HG02970 (cell line): ENCODE measurements around the gene CC2D1A.

Source experiments
- ATAC-seq: cut with Tn5 transposase; IDR thresholded peaks from one replicate; pipeline ENCODE4 v1.9.1; 2021; ENCODE audit warnings: mild to moderate bottlenecking, moderate library complexity, moderate number of reproducible peaks; ENCODE audit not compliant: unreplicated experiment, low FRiP score

Gene CC2D1A

DNA sequence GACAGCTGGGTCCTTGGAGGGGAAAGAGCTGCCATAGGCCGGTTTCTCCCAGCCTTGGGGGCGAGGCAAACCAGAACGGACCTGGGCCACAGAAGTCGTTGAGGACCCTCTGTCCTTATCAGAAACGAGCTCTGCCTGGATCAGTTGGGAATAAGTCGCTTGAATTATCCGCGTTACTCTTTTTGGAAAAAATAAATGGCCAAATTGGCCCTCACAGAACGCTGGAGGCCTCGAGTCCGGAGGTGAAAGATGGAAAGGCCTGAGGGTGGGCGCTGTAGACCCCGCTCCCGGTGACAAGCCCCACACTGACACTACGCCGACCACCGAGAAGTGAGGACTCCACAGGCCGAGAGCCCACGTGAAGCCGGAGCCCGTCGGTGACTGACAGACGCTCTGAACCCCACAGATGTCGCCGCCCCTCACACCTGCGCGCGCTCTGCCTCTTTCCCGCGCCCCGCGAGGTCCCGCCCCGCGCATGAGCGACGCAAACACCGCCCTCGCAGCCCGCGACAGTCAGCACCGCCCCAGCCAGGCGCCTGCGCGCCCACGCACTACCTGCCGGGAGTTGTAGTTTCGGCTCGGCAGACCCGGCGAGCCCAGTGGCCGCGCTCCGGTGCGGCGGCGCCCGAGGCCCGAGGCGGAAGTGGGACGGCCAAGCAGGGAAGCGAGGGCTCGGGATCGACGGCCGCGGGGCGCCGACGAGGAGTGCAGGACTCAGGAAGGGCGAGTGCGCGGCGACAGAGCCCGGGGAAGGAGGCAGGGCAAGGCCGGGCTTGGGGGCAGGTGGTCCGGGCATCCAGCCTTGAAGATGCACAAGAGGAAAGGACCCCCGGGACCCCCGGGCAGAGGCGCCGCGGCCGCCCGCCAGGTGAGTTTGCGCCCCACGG lies at the start of gene CC2D1A, which contains the start of gene BRME1:
TSS of gene CC2D1A (plus strand) at position 568 of the 887 bp plus-strand sequence. CDS start at position 809, 241 bp downstream.
TSS of gene BRME1 (minus strand) at position 484 of the 887 bp plus-strand sequence. CDS start 1,225 bp downstream, outside the sequence.
- ATAC-seq, result peak; percentile 82

DNA sequence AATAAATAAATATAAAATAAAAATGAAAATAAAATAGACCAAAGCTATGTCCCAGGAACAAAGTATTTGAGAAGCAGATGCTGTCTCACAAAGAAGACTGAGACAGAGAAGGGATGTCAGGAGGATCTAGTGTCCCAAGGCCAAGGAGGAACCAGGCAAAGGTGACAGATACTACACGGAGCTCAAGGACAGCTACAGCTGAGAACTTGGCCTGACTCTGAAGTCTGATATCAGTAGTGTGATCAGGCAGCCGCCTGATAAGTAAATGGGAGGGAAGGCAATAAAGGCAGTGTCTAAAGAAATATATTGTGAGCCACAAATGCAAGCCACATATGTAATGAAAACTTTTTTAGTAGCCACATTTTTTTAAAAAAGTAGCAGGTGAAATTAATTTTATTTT lies 49.5 kb upstream of the CC2D1A start:
- no peak for ATAC-seq

DNA sequence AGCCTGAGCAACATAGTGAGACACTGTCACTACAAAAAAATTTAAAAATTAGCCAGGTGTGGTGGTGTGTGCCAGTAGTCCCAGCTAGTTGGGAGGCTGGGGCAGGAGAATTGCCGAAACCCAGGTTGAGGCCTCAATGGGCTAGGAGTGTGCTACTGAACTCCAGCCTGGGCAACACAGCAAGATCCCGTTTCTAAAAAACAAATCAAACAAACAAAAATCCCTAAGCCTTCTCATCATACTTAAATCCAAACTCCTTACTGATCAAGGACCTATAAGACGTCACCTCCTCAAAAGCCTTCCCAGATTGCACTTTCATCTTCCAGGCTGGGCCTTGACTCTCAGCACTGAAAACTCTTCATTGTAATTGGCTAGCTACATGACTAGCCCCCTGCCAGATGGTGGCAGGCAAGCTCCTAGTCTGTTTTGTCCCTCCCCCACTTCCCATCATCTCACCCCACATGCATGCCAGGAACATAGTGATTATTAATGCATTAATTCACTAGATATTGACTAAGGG lies 46.6 kb upstream of the CC2D1A start:
- ATAC-seq, result no peak

DNA sequence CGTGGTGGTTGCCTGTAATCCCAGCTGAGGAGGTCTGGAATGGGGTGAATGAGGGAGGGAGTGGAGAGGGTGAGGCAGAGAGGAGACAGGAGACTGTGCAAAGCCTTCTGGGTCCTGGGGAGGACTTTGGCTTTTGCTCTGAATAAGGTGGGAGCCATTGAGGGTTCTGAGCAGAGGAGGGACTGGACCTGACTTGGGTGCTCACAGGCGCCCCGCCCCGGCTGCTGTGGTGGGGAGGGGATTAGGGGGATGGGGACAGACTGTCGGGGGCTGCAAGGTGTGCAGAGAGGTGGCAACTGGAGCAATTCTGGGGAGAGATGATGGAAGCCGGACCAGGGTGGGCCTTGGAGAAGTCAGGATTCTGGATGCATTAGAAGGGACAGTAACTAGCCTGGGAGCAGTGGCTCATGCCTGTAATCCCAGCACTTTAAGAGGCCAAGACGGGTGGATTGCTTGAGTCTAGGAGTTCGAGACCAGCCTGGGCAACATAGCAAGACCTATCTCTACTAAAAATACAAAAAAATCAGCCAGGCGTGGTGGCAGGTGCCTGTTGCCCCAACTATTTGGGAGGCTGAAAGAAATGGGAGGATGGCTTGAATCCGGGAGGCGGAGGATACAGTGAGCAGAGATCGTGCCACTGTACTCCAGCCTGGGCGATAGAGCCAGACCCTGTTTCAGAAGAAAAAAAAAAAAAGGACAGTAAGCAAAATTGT lies 45.2 kb upstream of the CC2D1A start:
- ATAC-seq, result no peak

DNA sequence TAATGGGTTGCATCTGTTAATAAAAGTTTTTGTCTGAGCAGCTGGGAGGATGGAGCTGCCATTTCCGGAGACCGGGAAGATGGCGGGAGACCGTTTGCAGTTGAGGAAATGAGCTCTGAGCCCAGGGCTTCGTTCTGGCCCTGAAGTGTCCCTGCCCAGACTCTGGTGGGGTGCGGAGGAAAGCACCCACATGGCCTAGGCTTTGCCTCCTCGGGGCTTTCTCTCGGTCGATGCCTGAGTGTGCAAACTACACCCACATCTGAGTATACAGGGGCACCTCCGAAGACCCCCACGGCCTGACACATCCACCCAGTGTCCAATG lies 44.6 kb upstream of the CC2D1A start:
- ATAC-seq, result peak; percentile 26

DNA sequence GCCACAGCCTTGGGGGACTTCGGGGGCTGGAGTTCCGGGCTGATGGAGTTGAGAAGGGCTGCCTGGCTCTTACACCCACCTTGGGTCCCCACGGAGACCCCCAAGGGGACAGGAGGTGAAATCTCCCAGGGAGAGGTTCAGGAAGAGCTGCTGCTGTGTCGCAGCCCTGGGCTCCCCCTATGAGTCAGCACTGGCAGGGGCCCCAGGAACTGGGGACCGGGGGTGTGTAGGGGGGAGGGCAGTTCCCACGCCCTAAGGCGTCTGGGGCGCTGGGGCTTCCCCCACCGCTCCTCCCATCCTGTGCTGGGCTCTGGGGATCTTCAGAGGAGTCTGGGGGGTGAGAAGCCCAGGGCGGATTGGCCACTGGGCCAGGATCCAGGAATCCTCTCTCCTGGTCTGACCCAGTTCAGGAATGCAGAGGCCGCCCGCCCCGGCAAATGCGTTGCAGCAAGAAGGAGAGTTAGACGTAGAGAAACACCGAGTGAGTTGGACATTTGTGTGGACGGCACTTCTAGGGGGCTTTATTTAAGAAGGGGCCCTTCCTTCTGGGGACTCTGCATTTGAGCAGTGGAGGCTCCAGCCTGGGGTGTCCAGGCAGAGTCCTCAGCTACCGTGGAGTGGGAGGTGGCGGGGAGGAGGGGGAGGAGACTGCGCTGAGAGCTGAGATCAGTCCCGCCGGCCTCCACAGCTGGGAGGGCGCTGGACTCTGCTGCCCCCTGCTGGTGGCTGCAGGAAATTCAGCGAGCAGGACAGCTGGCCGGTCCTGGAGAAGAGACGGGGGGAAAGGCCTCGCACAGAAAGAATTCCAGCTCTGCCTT lies 44.1 kb upstream of the CC2D1A start:
- ATAC-seq, result peak; percentile 57

DNA sequence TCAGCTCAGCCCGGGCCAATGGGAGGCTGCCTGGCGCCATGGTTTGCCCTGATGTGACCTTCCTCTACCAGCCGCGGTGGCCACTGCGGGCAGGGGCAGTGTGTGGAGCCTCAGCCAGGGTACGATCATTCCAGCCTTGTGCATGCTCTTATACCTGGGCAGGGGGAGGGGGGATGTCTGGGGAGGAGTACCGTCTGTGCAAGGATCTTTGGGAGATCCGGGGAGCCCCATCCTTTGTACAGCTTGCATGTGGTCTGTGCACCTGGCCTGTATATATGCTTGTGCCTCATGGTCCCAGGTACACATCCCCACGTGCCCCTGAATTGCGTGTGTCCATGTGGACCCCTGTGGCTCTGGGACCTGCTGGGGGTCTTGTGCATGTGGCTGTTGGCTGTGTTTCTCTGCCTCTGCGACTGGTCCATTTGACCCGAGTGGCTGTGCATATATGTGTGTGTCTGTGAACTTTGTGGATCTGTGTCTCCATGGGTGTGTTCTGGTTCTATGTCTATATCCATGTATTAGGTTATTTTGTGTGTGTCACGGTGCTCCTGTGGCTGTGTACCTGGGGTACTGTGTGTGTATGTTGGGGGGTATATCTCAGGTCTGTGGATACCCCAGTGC lies 41.8 kb upstream of the CC2D1A start:
- no peak for ATAC-seq

DNA sequence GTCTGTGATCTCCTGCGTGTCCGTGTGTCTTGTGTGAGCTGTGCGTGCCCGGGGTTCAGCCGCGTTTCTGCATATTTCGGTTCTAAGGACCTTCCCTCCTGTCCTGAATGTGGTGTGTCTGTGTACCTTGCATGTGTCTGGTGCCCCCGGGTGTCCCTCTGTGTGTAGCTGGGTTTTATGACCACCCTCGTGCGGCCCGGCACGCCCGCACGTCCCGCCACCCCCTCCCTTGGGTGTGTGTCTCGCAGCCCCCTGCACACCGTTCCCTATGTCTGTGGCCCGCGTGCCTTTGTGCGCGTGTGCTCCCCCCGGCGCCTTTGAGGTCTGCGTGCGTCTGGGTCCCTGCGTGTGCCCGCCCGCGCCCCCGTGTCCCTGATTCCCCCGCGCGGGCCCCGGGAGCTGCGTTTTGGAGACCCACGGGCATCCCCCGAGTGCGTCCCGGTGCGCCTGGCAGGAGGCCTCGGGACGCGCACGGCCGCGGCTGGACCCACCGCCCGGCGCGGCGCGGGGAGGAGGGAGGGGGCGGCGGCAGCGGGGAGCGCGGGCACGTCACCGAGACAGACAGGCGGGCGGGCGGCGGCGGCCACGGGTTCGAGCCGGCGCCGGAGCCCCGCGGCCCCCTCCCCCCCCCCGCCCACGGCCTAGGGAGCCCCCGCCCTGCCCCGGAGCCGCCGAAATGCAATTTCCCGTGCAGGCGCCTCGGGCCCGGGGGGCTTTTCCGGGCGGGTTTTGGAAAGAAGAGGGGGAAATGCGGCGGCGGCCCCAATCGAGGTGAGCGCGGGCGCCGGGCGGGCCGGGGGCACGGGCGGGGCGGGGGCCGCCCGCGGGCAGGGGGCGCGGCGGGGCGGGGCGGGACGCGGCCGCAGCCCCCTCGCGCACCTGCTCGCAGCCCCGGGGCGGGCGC lies 41.1 kb upstream of the CC2D1A start:
- no peak for ATAC-seq

DNA sequence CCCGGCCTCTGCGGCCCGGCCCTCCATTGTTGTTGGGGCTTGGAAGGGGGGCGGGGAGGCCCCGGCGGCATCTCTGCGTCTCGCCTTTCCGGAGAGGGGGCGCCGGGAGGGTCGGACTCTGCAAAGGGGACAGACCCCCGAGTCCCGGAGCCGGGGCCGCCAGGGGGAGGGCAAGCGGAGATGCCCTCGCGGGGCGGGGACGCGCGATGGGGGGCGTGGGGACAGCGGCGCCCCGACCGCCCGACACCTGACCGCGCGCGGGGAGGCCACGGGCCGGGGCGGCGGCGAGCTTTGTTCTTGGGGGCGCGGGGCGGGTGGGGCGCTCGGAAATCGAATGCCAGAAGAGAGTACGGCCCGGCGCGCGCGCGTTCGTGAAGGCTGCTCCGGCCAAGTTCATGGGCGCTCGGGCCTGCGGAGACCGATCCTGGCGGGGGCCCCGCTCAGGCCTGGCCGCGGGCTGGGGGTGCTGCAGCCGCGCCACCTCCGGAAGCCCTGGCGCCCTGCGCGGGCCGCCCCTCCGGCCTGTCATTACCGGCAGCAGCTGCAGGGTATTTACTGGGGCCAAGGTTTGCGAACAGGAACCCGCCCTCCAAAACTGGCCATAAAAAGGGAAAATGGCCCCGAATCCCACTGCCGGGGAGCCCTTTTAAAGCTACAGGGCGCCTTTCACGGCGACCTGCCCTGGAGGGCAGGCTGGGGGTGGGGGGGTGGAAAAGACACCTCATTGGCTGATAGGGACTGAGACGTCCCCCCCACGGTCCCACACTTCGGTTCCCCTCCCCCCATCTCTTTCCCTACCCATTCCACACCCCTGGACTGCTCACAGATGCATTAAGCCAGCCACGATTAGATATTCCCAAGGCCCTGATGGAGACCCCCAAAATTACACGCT lies 40.2 kb upstream of the CC2D1A start:
- no peak for ATAC-seq

DNA sequence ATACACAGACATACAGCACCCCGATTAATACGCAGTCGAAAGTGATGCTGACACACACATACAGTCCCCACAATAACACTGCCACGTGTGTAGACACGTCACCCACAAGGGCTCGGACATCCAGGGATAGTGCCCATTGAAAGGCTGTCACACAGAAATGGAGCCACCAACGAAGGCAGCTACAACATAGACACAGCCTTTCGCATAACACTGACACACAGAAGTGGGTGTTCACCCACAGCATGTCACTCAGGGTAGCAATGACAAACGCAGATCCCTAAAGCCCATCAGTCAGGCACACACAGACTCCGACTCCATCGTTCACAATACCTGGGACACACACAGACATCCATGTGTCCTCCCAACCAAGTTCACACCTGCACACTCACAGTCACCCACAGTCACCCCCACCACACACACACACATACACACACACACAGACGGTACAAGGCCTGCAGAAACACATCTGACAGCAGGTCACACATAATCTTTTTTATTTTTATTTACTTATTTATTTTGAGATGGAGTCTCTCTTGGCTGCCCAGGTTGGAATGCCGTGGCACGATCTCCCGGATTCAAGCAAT lies 39.4 kb upstream of the CC2D1A start:
- ATAC-seq, result no peak

DNA sequence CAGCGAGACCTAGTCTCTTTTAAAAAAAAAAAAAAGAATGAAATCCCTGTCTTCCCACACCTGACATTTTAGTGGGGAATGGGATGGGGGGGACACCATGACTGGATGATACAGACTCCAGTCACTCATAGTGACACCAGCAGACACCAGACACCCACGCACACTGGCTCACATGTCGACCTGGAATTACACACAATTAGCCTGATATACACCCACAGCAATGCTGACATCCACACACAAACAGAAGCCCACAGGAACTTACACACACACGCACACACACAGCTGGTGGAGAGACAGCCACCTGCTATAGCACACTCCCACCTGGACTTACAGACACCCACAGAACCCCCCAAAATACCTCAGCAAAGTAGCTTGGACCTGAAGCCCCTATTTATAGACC lies 37.3 kb upstream of the CC2D1A start:
- ATAC-seq, result no peak

DNA sequence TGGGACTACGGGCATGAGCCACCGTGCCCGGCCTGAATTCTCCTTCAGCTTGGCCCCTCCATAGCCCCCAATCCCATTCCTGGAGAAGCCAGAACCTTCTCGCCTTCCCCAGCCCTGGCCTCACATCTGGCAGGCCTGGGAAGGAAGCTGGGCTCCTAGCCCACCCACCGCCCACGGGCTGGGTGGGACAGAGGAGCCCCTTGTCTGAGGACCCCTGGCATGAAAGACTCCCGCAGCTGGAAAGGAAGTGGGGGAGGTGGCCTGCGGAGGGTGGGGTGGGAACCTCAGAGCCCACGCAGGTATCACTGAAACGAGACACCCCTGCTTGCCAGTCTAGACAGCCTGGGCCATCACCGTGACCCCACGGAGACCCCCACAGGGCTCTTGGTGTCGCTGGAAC lies 36.7 kb upstream of the CC2D1A start:
- no peak for ATAC-seq

DNA sequence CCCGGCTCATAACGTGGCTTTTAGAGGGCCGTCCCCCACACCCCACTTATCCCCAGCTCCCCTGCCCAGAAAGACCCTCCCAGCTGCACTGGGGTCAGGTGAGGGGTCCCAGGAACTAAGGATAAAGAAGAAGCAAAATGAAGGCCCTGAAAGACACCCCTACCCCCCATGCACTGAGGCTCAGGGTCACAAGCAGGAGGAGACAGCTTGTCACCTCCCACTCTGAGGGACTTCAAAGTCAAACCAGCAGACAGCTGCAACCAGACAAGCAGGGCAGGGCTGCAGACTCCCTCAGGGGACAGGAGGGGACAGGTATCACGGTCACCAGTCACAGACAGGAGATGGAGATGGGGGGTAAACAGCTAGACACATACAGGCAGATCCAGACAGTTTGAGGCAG lies 35.1 kb upstream of the CC2D1A start:
- no peak for ATAC-seq

DNA sequence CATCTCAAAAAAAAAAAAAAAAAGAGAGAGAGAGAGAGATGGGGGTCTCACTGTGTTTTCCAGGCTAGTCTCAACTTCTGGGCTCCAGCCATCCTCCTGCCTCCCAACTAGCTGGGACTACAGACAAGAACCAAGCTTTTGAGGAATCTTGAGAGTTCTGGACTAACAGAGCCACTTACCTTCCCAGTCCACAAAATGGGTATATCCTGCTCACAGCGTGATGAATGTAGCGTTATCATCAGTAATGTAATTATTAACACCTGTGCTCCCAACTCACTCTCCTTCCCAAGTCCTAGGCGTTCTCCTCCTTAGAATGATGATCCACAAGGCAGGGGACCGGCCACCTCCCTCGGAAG lies 33.7 kb upstream of the CC2D1A start:
- ATAC-seq, result no peak

DNA sequence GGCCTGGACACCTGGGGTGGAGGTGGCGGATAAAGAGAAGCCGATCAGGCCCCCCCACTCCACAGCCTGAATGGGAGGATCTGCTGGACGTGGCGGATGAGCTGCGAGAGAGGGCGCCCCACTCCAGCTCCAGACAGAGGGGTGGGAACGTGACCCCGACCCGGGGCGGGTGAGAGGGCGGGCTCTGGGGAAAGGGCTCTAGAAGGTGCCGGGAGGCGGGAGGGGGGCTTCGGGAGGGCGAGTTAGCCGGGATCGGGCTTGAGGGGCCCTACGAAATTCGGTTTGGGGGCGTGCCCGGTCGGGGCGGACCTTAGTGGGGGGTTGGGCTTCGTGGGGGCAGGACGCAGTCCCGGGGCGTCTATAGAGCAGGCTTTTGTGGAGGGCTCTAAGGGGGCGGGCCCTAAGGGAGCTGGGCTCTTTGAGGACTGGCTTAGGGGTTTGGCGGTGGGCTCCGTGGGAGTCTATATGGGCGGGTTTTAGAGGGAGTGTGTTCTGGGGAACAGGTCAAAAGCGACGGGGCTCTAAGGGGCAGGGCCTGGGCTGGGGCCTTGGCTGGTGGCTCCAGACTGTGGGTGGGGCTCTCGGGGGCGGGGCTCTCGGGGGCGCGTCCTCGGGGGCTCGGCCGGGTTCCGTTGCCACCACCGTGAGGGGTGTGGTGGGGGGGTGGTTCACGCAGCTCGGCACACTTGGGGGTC lies 33.2 kb upstream of the CC2D1A start:
- ATAC-seq, result no peak

DNA sequence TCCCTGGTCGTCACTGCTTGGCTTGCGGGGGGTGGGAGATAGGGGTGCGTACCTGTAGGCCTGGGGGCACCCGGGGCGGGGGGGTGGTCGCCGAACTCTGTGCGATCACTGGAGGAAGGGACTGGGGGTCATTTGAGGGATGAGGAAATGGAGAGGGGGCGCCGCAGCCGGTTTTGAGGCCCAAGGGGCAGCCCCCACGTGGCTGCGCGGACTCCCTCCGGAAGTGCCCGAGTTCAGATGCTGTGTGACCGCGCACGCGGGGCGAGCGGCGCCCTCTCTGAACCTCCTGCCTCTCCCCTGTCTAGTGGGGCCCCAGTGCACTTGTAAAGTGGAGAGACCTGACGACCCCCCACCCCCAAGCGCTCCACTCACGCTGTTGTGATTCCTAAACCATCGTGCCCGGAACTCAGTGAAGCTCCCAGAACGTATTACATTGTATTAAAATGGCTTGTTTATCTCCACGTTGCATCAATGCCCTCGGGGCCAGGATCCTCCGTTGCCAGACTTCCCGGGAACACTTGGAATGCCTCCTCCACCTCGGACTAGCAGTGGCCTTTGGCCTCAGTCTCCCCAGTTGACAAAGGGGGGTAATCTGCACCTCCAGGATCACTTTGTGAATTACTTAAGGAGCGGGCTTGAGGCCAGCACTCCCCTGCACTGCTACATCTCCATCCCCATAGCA lies 32.0 kb upstream of the CC2D1A start:
- no peak for ATAC-seq

DNA sequence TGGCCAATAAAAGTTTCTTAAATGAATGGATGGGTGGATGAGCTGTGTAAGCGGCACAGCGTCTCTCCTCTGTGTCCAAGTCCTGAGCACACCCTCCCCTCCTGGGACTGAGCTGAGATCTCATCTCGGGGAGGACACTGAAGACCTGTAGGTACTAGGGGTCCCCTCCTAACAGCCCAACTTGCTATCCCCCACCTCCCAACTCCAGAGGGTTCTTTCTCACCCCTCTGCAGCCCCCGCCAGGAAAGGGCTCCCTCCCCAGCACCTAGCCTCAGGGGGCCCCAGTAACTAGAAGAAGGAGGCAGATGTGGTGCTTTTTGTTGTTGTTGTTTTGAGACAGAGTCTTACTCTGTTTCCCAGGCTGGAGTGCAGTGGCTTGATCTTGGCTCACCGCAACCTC lies 30.2 kb upstream of the CC2D1A start:
- ATAC-seq, result no peak
